GM10248 (cell line): Measurements from ENCODE around the gene STAG1.

ENCODE experiments used
- CTCF ChIA-PET: fragments of 300-600 bp; sonication (Branson Sonifier 250); formaldehyde crosslinking; extraction: SDS; loops from one replicate; lab custom pipeline; 2021; ENCODE audit warnings: antibody characterized with exemption; lab: Yijun Ruan, JAX
- POLR2A ChIA-PET: fragments of 350-650 bp; sonication (Branson Sonifier 250); formaldehyde crosslinking; extraction: SDS; loops from one replicate; lab custom pipeline; 2020; ENCODE audit warnings: antibody characterized with exemption; lab: Yijun Ruan, JAX
- DNase-seq: peaks from one replicate; pipeline ENCODE4 v3.0.0; 2012; ENCODE audit errors: extremely low spot score
- CTCF ChIP-seq: IDR thresholded peaks from 2 replicates; pipeline ENCODE4 v1.5.1; 2012; ENCODE audit warnings: mild to moderate bottlenecking, low read depth; ENCODE audit errors: extremely low read depth, missing control alignments, control extremely low read depth

STAG1 gene

GRCh38 chr3:136311261-136311660, 440.9 kb downstream of the STAG1 start:
- TF ChIP-seq CTCF = no peak
- no peak for DNase-seq
- ChIA-PET CTCF (no interaction called here), POLR2A (no interaction called here)

- DNase-seq = no peak
- ChIA-PET POLR2A (no interaction called here), CTCF (interaction anchor here (1.7 kb wide), 1 partner anchor 446 kb away, joined by 3 read pairs; the partner anchor contains the start of gene STAG1)
- no peak for TF ChIP-seq CTCF
These were observed 446.3 kb downstream of the STAG1 start for GRCh38 chr3:136305879-136306278.

DNA sequence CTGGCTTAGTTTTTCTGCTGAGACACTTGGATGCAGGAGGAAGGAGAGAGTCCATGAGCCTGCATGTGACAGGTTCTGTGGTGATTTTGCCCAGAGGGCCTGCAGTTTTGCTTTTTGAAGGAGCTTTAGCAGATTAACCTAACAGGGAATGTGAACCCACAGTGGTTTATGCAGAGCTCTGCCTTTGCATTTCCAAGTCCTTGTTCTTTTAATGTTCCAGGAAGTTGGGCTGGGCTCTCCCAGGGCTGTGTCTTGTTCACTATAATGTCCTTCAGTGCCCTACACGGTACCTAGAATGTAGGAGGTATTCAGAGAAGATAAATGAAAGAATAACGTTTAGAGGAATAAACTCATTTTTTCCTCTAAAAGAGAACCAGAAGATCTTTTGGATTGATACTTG, 451.7 kb downstream of the STAG1 start:
- ChIA-PET CTCF (no interaction called here), POLR2A (no interaction called here)
- TF ChIP-seq CTCF = no peak
- no peak for DNase-seq

- ChIA-PET POLR2A (no interaction called here), CTCF (no interaction called here)
- no peak for DNase-seq
- TF ChIP-seq CTCF = no peak
These were observed 454.4 kb downstream of the STAG1 start for GRCh38 chr3:136297826-136298225.

DNA sequence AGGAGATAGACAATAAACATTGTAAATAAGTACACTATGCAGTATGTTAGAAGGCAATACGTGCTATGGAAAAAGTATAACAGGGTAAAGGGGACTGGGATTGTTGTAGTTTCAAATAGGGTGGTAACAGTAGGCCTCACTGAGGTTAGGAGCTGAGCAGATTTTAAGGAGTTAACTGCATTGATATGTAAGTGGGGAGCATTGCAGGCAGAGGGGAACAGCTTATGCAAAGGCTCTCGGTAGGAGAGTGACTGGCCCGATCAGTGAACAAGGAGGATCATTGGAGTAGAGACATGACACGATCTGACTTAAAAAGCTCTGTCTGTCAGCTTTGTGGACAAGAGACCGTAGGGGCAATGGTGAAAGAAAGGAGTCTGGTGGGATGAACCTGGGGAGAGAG, 455.2 kb downstream of the STAG1 start:
- ChIA-PET CTCF (no interaction called here), POLR2A (no interaction called here)
- no peak for TF ChIP-seq CTCF
- no peak for DNase-seq

- DNase-seq = no peak
- ChIA-PET CTCF (interaction anchor here (1.3 to 2.7 kb wide), 2 partner anchors 19 to 34 kb away, joined by 4 to 12 read pairs; no protein-coding TSS in a partner anchor), POLR2A (no interaction called here)
- no peak for TF ChIP-seq CTCF
These were observed 458.0 kb downstream of the STAG1 start for GRCh38 chr3:136294176-136294575.
